AG10803 (cell line): ENCODE data around the gene RAMP1.

Experiments used
- DNase-seq: peaks from one replicate; pipeline ENCODE4 v3.0.0; 2010; ENCODE audit warnings: low read depth
- H3K4me3 ChIP-seq: 2 replicates; pipeline ENCODE4 v1.5.1; 2011; ENCODE audit warnings: mild to moderate bottlenecking, low read length, control low read depth
- TF ChIP-seq, protein P1 (sequence below): conservative IDR thresholded peaks from 2 replicates; pipeline ENCODE4 v1.5.1; 2011; ENCODE audit warnings: mild to moderate bottlenecking, low read length, control low read depth, inconsistent platforms

RAMP1 gene

DNA sequence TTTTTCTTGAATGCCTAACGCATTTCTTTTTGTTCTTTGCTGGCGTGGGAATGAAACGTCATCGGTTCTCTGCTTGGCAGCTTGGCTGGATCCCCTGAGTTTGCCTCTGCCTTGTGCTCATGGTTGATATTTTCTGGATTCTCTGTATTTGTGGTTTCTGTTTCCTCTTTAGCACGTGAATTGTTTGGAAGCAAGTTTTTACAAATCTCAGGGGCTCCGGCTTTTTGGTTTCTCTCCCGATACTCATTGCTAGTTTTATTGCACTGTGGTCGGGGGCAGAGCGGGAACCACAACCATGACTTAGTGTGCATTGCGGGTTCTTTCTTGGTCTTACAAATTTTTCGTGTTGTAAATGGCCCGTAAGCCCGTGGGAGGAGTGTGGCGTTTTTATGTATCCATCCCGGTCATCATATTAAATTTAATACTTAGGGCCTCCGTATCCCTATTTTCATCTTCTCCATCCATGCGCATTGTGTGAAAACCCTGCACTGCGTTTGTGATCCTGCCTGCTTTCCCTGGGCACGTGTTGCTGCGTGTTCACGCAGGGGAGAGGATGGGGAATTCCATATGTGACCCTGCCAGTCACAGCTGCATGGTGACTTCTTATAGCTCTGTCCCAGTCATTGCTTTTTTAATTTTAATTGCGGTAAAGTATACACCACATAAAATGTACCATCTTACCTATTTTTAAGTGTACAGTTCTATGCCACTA lies 9.4 kb downstream of the RAMP1 start:
- DNase-seq, result peak; percentile 42
- TF ChIP-seq, protein P1, sequence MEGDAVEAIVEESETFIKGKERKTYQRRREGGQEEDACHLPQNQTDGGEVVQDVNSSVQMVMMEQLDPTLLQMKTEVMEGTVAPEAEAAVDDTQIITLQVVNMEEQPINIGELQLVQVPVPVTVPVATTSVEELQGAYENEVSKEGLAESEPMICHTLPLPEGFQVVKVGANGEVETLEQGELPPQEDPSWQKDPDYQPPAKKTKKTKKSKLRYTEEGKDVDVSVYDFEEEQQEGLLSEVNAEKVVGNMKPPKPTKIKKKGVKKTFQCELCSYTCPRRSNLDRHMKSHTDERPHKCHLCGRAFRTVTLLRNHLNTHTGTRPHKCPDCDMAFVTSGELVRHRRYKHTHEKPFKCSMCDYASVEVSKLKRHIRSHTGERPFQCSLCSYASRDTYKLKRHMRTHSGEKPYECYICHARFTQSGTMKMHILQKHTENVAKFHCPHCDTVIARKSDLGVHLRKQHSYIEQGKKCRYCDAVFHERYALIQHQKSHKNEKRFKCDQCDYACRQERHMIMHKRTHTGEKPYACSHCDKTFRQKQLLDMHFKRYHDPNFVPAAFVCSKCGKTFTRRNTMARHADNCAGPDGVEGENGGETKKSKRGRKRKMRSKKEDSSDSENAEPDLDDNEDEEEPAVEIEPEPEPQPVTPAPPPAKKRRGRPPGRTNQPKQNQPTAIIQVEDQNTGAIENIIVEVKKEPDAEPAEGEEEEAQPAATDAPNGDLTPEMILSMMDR, result no peak
- H3K4me3 ChIP-seq, result no peak overlapping the region

DNA sequence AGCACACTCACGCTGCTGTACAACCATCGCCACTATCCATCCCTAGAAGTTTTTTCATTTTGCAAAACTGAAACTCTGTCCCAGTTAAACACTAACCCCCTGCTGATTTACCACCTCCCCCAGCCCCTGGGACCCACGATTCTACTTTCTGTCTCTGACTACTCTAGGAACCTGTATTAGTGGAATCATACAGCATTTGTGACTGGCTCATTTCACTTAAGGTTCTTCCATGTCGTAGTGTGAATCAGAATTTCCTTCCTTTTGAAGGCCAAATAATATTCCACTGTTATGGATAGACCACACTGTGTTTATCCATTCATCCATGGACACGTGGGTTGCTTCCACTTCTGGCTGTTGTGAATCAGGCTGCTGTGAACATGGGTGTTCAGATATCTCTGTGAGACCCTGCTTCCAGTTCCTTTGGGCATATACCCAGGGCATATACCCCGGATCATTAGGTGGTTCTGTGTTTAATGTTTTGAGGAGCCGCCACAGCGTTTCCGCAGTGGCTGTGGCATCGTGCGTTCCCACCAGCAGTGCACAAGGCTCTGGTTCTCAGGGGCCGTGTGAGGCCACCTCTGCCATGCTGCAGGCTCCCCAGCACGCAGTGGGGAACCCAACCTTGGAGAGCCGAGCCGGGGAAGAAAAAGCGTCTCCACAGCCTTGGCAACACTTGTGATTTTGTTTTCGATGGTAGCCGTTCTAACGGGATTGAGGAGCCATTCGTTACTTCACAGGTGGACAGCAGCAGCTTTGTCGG lies 10.1 kb downstream of the RAMP1 start:
- no peak for DNase-seq
- TF ChIP-seq, protein P1, result no peak
- H3K4me3 ChIP-seq, result no peak overlapping the region

DNA sequence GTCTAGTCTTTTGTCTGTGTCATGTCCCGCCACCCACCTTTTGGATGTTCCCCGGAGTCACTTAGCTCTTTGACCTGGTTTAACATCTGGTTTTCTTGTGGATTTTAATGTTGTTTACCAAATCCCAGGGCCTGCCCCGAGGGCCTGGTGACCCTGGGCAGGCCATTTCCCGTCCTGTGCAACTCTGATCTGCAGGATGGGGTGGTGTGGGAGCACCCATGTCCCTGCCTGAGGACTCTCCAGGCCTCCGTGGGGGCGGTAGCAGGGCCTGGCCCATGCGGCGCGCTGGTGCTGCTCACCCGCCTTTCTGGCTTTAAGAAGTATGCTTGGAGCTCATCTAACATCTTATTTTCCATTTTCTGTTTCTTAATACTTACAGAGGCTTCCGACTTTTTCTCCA lies 10.7 kb downstream of the RAMP1 start:
- TF ChIP-seq, protein P1, result no peak

DNA sequence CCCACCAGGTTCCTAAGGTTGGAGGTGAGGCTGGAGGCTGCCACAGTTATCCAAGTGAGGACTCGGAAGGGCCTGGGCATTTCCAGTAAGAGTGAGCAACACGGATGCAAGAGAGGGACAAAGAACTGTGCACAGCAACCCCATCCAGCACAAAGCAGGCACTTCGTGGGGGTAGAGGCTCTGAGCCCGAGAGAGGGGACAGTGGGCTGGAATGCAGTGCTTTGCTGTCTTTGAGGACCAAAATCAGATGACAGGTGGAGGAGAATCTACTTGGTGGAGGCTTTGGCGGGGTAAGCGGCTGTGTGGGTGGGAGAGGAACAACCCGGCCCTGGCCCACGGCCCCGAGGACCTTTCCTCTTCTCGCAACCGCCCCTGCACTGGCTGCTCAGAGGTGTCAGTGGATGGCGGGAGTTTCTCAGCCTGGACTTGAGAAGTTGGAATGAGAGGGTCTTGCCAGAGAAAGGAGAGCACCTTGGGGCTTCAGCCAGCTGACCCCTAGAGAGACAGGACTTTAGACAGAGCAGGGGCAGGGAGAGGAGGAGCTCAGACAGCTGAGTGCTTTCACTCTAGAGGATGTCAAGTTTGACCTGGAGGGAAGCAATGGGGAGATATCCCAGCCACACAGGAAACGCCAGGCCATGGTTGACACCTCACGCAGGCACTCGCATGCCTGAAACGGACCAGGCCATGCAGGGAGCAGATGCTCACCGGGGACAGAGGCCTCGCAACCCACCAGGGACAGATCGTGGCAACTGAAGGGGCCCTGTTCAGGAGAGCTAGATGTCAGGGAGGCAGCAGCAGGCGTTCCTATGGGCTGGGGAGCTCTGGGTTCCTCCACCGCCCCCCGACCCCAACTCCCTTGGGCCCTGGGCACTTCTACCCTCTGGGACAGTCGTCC lies 11.6 kb downstream of the RAMP1 start:
- no peak for DNase-seq
- H3K4me3 ChIP-seq, result no peak overlapping the region
- TF ChIP-seq, protein P1, result no peak

More for the DNA sequence above, 10.7 kb downstream of the RAMP1 start:
- no peak overlapping the region for H3K4me3 ChIP-seq
- no peak for DNase-seq

DNA sequence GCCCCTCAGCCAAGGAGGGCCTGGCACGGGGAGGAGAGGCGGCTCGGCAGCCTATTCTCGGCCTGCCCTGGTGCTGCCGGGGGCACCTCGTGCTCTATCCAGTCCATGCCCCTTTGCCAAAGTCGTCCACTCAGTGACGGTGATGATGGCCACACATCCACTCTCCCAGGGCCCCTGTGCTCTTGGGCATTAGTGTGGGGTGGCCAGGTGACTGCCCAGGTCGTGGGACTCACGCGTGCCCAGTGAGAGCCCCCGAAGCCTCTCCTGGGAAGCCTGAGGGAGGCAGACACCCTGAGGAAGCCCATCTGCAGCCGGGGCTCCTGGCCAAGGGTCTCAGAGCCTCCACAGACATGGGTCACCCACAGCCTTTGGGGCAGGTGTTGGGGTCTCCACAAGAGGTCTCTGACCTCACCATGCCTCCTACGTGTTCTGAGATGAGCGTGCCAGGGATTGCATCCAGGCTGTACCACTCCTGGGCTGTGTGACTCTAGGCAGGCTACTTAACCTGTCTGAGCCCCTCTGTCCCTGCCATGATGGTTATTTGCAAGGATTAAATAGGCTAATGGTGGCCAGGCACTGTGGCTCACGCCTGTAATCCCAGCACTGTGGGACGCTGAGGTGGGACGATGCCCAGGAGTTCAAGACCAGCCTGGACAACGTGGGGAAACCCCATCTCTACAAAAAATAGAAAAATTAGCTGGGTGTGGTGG lies 12.9 kb downstream of the RAMP1 start:
- no peak for DNase-seq
- H3K4me3 ChIP-seq, result no peak overlapping the region
- TF ChIP-seq, protein P1, result no peak

DNA sequence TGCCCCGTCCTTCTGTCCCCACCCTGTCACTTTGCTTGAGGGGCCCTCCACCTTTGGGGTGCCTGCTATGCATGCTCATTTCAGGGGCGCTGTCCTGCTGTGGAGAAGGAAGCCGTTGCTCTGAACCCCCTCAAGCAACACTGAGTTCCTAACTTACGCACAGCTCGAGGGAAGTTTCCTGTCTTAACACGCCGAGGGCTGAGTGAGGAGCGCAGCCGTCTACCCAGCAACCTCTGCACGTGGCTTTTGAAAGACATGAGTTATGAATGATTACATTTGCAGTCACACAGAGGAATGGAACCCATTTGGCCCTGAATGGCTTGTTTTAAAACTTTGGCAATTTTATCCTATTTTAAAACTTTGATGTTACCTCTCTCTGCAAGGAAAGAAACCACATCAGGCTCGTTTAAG lies 14.0 kb downstream of the RAMP1 start:
- TF ChIP-seq, protein P1, result no peak
- DNase-seq, result peak; percentile 34
- H3K4me3 ChIP-seq, result no peak overlapping the region
